ENCODE results near the gene KRT76.

GRCh38 chr12:52763036-52763659 lies 14.0 kb downstream of the KRT76 start:
- no peak for TF ChIP-seq POLR2A (IDR thresholded peaks at IDR 0.05)
- no peak for TF ChIP-seq CTCF (IDR thresholded peaks at IDR 0.05 in 4 of 5, conservative IDR thresholded peaks at IDR 0.05 in 1 of 5)

All from gastrocnemius medialis (tissue), 4 donors.